Measurements from ENCODE around the gene KIF23.
"Not testable (repeated sequence)": the region's sequence is repeated elsewhere in the genome, so short reads cannot be mapped to it uniquely, and the experiment has no call there.

DNA sequence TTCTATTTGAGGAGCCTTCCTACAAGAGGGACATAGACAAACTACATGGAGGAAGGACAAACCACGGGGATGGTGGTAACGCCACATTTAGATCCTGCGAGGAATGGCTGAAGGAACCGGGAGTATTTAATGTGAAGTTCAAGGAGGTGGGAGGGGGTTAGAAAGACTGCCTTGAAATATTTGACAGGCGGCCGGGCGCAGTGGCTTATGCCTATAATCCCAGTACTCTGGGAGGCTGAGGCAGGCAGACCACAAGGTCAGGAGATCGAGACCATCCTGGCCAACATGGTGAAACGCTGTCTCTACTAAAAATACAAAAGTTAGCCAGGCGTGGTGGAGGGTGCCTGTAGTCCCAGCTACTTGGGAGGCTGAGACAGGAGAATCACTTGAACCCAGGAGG, 32.0 kb upstream of the KIF23 start:
- TF ChIP-seq, protein P1, sequence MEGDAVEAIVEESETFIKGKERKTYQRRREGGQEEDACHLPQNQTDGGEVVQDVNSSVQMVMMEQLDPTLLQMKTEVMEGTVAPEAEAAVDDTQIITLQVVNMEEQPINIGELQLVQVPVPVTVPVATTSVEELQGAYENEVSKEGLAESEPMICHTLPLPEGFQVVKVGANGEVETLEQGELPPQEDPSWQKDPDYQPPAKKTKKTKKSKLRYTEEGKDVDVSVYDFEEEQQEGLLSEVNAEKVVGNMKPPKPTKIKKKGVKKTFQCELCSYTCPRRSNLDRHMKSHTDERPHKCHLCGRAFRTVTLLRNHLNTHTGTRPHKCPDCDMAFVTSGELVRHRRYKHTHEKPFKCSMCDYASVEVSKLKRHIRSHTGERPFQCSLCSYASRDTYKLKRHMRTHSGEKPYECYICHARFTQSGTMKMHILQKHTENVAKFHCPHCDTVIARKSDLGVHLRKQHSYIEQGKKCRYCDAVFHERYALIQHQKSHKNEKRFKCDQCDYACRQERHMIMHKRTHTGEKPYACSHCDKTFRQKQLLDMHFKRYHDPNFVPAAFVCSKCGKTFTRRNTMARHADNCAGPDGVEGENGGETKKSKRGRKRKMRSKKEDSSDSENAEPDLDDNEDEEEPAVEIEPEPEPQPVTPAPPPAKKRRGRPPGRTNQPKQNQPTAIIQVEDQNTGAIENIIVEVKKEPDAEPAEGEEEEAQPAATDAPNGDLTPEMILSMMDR (IDR thresholded peaks at IDR 0.05) = not testable (repeated sequence)
- TF ChIP-seq POLR2A (IDR thresholded peaks at IDR 0.05) = not testable (repeated sequence)

Data from uterus (tissue), 2 donors.